ENCODE data around the gene SETD7.
A peak's percentile ranks its signal among the peaks of the same experiment; 100 is the strongest.

SETD7 gene

GRCh38 chr4:139599076-139599475, 43.1 kb upstream of the SETD7 start:
- no peak overlapping the region for H3K4me3 ChIP-seq (ENCODE audit: low read length)
- DNase-seq (ENCODE audit: low read depth), result no peak
- TF ChIP-seq, protein P1, sequence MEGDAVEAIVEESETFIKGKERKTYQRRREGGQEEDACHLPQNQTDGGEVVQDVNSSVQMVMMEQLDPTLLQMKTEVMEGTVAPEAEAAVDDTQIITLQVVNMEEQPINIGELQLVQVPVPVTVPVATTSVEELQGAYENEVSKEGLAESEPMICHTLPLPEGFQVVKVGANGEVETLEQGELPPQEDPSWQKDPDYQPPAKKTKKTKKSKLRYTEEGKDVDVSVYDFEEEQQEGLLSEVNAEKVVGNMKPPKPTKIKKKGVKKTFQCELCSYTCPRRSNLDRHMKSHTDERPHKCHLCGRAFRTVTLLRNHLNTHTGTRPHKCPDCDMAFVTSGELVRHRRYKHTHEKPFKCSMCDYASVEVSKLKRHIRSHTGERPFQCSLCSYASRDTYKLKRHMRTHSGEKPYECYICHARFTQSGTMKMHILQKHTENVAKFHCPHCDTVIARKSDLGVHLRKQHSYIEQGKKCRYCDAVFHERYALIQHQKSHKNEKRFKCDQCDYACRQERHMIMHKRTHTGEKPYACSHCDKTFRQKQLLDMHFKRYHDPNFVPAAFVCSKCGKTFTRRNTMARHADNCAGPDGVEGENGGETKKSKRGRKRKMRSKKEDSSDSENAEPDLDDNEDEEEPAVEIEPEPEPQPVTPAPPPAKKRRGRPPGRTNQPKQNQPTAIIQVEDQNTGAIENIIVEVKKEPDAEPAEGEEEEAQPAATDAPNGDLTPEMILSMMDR (conservative IDR thresholded peaks at IDR 0.05; ENCODE audit: low read length), result no peak

GRCh38 chr4:139596684-139597279, 40.8 kb upstream of the SETD7 start:
- no peak overlapping the region for H3K4me3 ChIP-seq (ENCODE audit: low read length)
- TF ChIP-seq, protein P1 (conservative IDR thresholded peaks at IDR 0.05; ENCODE audit: low read length), result no peak
- DNase-seq (ENCODE audit: low read depth), result no peak

DNA sequence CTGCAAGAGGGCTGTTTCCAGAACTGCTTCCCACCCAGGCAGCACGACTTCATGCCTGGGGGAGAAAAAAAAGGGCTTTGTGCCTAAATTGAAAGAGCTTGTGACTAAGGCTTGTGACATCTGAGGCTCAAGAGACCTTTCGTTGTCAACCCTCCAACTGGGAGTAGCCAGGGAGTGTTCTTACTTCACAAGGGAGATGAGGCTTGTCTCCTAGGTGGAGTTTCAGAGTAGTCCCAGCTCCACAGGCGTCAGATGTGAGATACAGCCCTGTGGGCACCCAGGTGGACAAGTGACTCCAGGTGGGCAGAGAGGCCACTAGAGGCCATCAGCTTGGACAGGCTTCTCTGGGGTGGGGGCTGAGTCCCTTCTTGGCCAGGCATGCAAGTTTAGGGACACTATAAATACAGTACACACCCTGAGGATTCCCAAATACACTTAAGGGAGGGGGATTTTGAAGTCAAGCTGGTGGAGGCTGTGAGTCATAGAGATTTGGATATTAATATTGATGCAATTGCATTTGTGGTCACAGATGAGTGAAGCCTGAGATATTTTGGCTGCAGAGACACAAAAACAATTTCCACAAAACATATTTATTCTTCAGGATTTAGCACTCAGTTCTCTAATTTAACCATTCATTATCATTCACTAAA, 40.1 kb upstream of the SETD7 start:
- TF ChIP-seq, protein P1 (conservative IDR thresholded peaks at IDR 0.05; ENCODE audit: low read length), result no peak
- no peak overlapping the region for H3K4me3 ChIP-seq (ENCODE audit: low read length)
- peak; percentile 67 for DNase-seq (ENCODE audit: low read depth)

- no peak for DNase-seq (ENCODE audit: low read depth)
- H3K4me3 ChIP-seq (ENCODE audit: low read length), result no peak overlapping the region
- TF ChIP-seq, protein P1 (conservative IDR thresholded peaks at IDR 0.05; ENCODE audit: low read length), result no peak
Measured at GRCh38 chr4:139594591-139595185, 38.7 kb upstream of the SETD7 start.

- H3K4me3 ChIP-seq (ENCODE audit: low read length), result no peak overlapping the region
- DNase-seq (ENCODE audit: low read depth), result peak; percentile 75
- TF ChIP-seq, protein P1 (conservative IDR thresholded peaks at IDR 0.05; ENCODE audit: low read length), result no peak
Measured at GRCh38 chr4:139593091-139593564, 37.1 kb upstream of the SETD7 start.

DNA sequence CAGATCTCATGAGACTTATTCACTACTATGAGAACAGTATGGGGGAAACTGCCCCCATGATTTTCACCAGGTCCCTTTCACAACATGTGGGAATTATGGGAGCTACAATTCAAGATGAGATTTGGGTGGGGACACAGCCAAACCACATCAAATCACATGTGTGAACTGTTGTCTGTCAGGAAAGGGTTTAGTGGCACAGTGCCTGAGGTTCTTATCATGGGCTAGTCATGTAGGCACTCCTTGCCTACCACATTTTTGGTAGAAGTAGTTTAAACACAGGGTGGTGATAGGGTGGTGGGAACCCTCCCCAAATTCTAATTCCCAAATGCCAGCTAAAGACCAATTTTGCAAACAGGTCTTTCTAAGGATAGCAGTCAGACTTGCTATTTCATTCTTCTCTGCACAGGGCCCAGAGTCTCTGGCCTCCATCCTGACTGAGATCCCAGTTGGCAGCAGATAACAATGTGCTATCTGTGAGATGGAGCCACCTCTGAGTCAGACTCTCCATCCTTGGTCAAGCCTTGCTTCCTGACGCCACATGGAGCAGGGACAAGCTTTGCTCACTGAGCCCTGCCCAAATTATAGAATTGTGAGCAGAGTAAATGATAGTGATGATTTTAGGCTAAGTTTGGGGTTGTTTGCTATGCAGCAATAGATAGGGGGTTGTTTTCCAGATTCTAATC, 33.5 kb upstream of the SETD7 start:
- DNase-seq (ENCODE audit: low read depth), result no peak
- TF ChIP-seq, protein P1 (conservative IDR thresholded peaks at IDR 0.05; ENCODE audit: low read length), result no peak
- H3K4me3 ChIP-seq (ENCODE audit: low read length), result no peak overlapping the region

Measured in AG10803 (cell line).